GM12873 (cell line): Measurements from ENCODE around the gene CHAD.

Experiments
- CTCF ChIP-seq: IDR thresholded peaks from 2 replicates; pipeline ENCODE4 v1.5.1; 2012; ENCODE audit warnings: low read depth, mild to moderate bottlenecking, moderate library complexity, low read length, control low read depth; ENCODE audit not compliant: insufficient read depth; ENCODE audit errors: missing control alignments

The CHAD gene

DNA sequence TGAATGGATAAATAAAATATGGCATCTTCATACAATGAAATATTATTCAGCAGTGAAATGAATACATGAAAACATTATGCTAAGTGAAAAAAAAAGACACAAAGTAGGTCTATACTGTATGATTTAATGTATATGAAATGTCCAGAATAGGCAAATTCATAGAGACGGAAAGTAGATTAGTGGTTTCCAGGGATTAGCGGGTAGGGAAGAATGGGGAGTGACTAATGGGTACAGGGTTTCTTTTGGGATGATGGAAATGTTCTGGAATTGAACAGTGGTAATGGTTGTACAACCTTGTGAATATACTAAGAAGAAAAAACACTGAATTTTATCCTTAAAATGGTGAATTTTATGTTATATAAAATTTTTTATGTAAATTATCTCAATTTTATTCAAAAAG, 31.0 kb upstream of the CHAD start:
- TF ChIP-seq CTCF = no peak

DNA sequence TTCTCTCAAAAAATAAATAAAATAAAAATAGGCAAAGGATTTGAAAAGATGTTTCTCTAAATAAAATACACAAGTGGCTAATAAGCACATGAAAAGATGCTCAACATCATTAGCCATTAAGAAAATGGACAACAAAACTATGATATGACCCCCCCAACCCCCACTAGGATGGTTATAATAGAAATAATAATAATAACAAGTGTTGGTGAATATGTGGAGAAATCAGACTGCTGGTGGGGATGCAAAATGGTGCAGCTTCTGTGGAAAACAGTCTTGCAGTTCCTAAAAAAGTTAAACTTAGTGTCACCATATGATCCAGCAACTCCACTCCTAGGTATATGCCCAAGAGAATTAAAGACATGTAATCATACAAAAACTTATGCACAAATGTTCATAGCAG, 30.6 kb upstream of the CHAD start:
- no peak for TF ChIP-seq CTCF

DNA sequence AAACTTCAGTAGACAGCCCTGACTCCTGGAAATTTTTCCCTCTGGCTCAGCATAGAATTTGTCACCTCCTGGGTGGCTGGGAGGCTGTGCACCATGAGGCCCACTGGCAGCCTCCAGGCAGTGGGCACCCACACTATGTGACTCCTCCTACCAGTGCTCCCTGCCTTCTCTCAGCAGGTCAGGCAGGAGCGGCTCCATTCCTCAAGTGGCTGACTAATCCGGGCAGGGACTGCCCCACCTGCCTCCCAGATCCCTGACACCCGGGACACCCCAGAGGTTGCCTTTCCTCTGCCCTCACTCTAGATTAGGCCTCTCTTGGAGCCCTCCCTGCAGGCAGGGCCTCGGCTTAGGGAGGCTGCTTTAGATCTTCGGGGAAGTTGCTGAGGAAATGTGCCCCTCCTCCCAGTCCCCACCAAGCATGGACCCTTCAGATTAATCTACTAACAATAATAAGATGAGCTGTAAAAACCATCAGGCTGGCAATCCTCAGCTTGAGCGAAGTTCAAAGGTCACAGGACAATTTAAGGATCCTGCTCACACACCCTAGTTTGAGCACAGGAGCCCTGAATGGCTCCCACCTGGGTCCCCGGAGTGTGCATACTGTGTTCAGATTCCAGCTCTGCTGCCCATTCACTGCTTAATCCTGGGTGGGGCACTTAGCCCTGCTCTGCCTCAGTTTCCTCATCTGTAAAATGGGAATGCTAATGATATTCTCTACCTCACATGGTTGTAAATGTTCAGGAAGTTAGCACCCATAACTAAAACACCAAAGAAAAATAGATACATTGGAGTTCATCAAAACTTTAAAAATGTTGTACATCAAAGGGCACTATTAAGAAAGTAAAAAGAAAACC, 29.6 kb upstream of the CHAD start:
- TF ChIP-seq CTCF = no peak

- no peak for TF ChIP-seq CTCF
Measured at GRCh38 chr17:50495918-50496317, 27.2 kb upstream of the CHAD start.

GRCh38 chr17:50495217-50495823, 26.6 kb upstream of the CHAD start:
- TF ChIP-seq CTCF = no peak

DNA sequence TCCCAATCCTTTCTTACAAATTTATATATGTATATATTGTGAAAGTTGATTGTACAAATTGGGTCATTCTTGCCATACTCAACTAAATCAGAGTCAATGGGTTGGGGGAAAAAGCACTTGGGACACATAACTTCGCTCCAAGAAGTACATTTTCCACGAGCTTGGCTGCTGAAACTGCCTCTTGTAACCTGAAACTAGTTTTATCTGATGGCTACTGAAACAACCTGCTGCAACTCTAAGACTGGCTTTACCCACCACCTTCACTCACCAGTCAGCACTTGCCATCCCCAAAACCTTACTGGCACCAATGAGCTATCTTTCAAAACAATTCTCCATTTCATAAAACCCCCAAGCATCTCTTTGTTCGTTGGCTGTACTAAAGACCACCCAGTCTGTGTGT, 25.1 kb upstream of the CHAD start:
- TF ChIP-seq CTCF = no peak

- no peak for TF ChIP-seq CTCF
Measured at GRCh38 chr17:50492214-50492613, 23.5 kb upstream of the CHAD start.
